Stimulated activated naive B cell treated with anti-CD40 and anti-IgM and Interleukin-4, amounts not matched to agents 10 μg/mL and 1 μg/mL and 100 μg/mL, for 72 hours (primary cell): ENCODE results near the gene ALKBH2.

Source experiments
- ATAC-seq, 2 donors: fragments of 150-1000 bp; cut with Tn5 transposase; replicated peaks; 2 replicates each; pipeline ENCODE4 v1.10.0; 2021; ENCODE audit warnings: moderate library complexity in 1 of 2
- DNase-seq: peaks from one replicate; pipeline ENCODE4 v3.0.0; 2021
- H3K27ac Mint-ChIP-seq: one replicate; pipeline ENCODE4 v1.8.0; 2022; ENCODE audit warnings: mild to moderate bottlenecking, mixed read lengths
- H3K27me3 Mint-ChIP-seq, 2 donors: one replicate each; pipeline ENCODE4 v1.8.0; 2022; ENCODE audit warnings: mixed read lengths in 2 of 2
- H3K36me3 Mint-ChIP-seq, 2 donors: one replicate each; pipeline ENCODE4 v1.8.0; 2022; ENCODE audit warnings: mixed read lengths in 2 of 2, mild to moderate bottlenecking in 1 of 2
- H3K4me1 Mint-ChIP-seq, 2 donors: one replicate each; pipeline ENCODE4 v1.8.0; 2022; ENCODE audit warnings: mixed read lengths in 2 of 2, mild to moderate bottlenecking in 1 of 2
- H3K4me3 Mint-ChIP-seq, 2 donors: one replicate each; pipeline ENCODE4 v1.8.0; 2022; ENCODE audit warnings: mild to moderate bottlenecking in 2 of 2, mixed read lengths in 2 of 2, moderate library complexity in 1 of 2
- H3K9me3 Mint-ChIP-seq, 2 donors: one replicate each; pipeline ENCODE4 v1.8.0; 2022; ENCODE audit warnings: mixed read lengths in 2 of 2, mild to moderate bottlenecking in 1 of 2

ALKBH2 gene

GRCh38 chr12:109093022-109093918 is at the start of gene ALKBH2:
ALKBH2 (minus strand) TSS chr12:109093472; CDS start chr12:109092786, 686 bp downstream.
- H3K36me3 Mint-ChIP-seq: peaks cover 17 to 31% of the 10 kb centered on the region in 2 donors
- peak within 1 kb of the TSS; percentile 75 to 81 for H3K4me3 Mint-ChIP-seq
- H3K4me1 Mint-ChIP-seq: peaks cover 31 to 59% of the 10 kb centered on the region in 2 donors
- peak within 1 kb of the TSS; percentile 98 for H3K27ac Mint-ChIP-seq
- DNase-seq (peak; percentile 93), ATAC-seq (peak; percentile 73 to 74)
- H3K27me3 Mint-ChIP-seq: no peaks in the 10 kb centered on the region
- no peaks in the 10 kb centered on the region for H3K9me3 Mint-ChIP-seq

GRCh38 chr12:109140560-109140959 is 47.3 kb upstream of the ALKBH2 start:
- Mint-ChIP-seq H3K4me3 (no peak overlapping the region), H3K9me3 (peaks cover 4% of the 10 kb centered on the region in 2 donors), H3K36me3 (no peaks in the 10 kb centered on the region), H3K27ac (no peak overlapping the region), H3K27me3 (peaks cover 10 to 26% of the 10 kb centered on the region in 2 donors), H3K4me1 (no peaks in the 10 kb centered on the region)
- DNase-seq: no peak
- ATAC-seq: no peak

DNA sequence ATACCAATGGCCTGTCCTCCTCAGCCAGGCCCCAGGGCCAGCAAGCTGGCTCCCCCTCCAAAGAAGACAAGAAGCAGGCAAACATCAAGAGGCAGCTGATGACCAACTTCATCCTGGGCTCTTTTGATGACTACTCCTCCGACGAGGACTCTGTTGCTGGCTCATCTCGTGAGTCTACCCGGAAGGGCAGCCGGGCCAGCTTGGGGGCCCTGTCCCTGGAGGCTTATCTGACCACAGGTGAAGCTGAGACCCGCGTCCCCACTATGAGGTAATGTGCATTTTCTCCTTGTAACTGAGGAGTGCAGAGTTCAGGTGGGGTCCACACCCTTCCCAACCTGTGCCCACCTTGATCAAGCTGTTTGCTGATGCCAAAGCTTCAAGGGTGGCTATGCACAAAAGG is 46.5 kb upstream of the ALKBH2 start:
- Mint-ChIP-seq H3K4me1 (no peaks in the 10 kb centered on the region), H3K4me3 (no peak overlapping the region), H3K36me3 (no peaks in the 10 kb centered on the region), H3K9me3 (peaks cover 4 to 7% of the 10 kb centered on the region in 2 donors), H3K27ac (no peak overlapping the region), H3K27me3 (peaks cover 14 to 26% of the 10 kb centered on the region in 2 donors)
- ATAC-seq: no peak
- no peak for DNase-seq

- Mint-ChIP-seq H3K27me3 (peaks cover 14 to 26% of the 10 kb centered on the region in 2 donors), H3K4me1 (no peaks in the 10 kb centered on the region), H3K27ac (no peak overlapping the region), H3K36me3 (no peaks in the 10 kb centered on the region), H3K9me3 (peaks cover 4 to 7% of the 10 kb centered on the region in 2 donors), H3K4me3 (no peak overlapping the region)
- no peak for ATAC-seq
- no peak for DNase-seq
Observed at GRCh38 chr12:109139360-109139759, 46.1 kb upstream of the ALKBH2 start.

GRCh38 chr12:109137055-109137454 is 43.8 kb upstream of the ALKBH2 start:
- H3K27me3 Mint-ChIP-seq: peaks cover 21 to 35% of the 10 kb centered on the region in 2 donors
- H3K4me3 Mint-ChIP-seq: no peak overlapping the region
- no peak for DNase-seq
- no peak overlapping the region for H3K27ac Mint-ChIP-seq
- peaks cover 4 to 7% of the 10 kb centered on the region in 2 donors for H3K9me3 Mint-ChIP-seq
- H3K36me3 Mint-ChIP-seq: no peaks in the 10 kb centered on the region
- H3K4me1 Mint-ChIP-seq: no peaks in the 10 kb centered on the region
- no peak for ATAC-seq

GRCh38 chr12:109134186-109134917 is 41.1 kb upstream of the ALKBH2 start:
- Mint-ChIP-seq H3K4me3 (no peak overlapping the region), H3K9me3 (peaks cover 4 to 7% of the 10 kb centered on the region in 2 donors), H3K36me3 (no peaks in the 10 kb centered on the region), H3K27me3 (peaks cover 19 to 30% of the 10 kb centered on the region in 2 donors), H3K4me1 (no peaks in the 10 kb centered on the region), H3K27ac (no peak overlapping the region)
- DNase-seq: no peak
- no peak for ATAC-seq

- DNase-seq (no peak), ATAC-seq (no peak)
- Mint-ChIP-seq H3K9me3 (peaks cover 0 to 3% of the 10 kb centered on the region in 2 donors), H3K27ac (no peak overlapping the region), H3K36me3 (no peaks in the 10 kb centered on the region), H3K4me1 (no peaks in the 10 kb centered on the region), H3K4me3 (no peak overlapping the region), H3K27me3 (peaks cover 9 to 18% of the 10 kb centered on the region in 2 donors)
Observed at GRCh38 chr12:109131154-109132050, 38.1 kb upstream of the ALKBH2 start.

GRCh38 chr12:109130297-109131153 is 37.3 kb upstream of the ALKBH2 start:
- Mint-ChIP-seq H3K4me1 (no peaks in the 10 kb centered on the region), H3K4me3 (no peak overlapping the region), H3K27me3 (peaks cover 9 to 18% of the 10 kb centered on the region in 2 donors), H3K36me3 (no peaks in the 10 kb centered on the region), H3K27ac (no peak overlapping the region), H3K9me3 (peaks cover 0 to 3% of the 10 kb centered on the region in 2 donors)
- DNase-seq (no peak), ATAC-seq (no peak)

- Mint-ChIP-seq H3K27me3 (peaks cover 5 to 11% of the 10 kb centered on the region in 2 donors), H3K9me3 (no peaks in the 10 kb centered on the region), H3K36me3 (no peaks in the 10 kb centered on the region), H3K27ac (no peak overlapping the region), H3K4me1 (no peaks in the 10 kb centered on the region), H3K4me3 (no peak overlapping the region)
- no peak for ATAC-seq
- no peak for DNase-seq
Observed at GRCh38 chr12:109127533-109128242, 34.4 kb upstream of the ALKBH2 start.

DNA sequence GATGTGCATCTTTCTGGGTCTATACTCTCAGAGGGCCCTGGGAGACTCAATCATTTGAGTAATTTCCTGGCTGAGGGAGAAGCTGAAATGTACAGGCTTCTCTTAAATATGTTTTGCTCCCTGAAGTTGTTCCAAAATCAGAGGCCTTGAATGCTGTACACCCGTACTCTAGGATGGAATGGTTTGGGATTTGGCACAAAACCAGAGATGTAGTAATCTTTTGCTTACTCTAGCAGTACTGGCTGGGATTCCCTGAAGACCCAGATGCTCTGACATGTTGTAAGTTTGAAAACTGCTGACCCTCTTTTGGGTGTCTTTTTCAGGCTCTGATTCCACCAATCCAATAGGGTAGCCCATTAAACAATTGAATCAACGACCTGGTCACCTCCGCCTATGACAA is 33.5 kb upstream of the ALKBH2 start:
- H3K4me1 Mint-ChIP-seq: no peaks in the 10 kb centered on the region
- H3K9me3 Mint-ChIP-seq: no peaks in the 10 kb centered on the region
- ATAC-seq (no peak), DNase-seq (no peak)
- peaks cover 0 to 7% of the 10 kb centered on the region in 2 donors for H3K27me3 Mint-ChIP-seq
- no peak overlapping the region for H3K27ac Mint-ChIP-seq
- no peak overlapping the region for H3K4me3 Mint-ChIP-seq
- H3K36me3 Mint-ChIP-seq: no peaks in the 10 kb centered on the region

DNA sequence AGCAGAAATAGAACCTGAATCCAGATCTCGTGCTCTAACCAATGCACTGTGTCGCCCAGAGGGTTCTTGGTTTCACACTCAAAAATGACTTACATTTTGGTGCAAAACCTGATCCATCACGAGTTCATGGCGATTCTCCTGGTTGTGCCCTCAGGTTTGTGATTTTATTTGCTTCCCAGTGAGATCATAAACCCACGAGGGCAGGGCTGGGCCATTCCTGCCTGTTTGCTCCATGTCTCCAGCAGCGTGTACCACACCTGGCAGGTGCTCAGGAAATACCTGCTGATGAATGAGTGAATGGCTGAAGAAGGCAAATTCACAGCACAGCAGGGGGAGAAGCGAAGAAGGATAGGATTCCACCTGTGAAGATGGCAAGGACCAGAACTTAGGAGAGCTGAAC is 32.5 kb upstream of the ALKBH2 start:
- Mint-ChIP-seq H3K36me3 (no peaks in the 10 kb centered on the region), H3K4me3 (no peak overlapping the region), H3K27ac (no peak overlapping the region), H3K9me3 (no peaks in the 10 kb centered on the region), H3K4me1 (no peaks in the 10 kb centered on the region), H3K27me3 (peaks cover 0 to 4% of the 10 kb centered on the region in 2 donors)
- DNase-seq: no peak
- no peak for ATAC-seq

DNA sequence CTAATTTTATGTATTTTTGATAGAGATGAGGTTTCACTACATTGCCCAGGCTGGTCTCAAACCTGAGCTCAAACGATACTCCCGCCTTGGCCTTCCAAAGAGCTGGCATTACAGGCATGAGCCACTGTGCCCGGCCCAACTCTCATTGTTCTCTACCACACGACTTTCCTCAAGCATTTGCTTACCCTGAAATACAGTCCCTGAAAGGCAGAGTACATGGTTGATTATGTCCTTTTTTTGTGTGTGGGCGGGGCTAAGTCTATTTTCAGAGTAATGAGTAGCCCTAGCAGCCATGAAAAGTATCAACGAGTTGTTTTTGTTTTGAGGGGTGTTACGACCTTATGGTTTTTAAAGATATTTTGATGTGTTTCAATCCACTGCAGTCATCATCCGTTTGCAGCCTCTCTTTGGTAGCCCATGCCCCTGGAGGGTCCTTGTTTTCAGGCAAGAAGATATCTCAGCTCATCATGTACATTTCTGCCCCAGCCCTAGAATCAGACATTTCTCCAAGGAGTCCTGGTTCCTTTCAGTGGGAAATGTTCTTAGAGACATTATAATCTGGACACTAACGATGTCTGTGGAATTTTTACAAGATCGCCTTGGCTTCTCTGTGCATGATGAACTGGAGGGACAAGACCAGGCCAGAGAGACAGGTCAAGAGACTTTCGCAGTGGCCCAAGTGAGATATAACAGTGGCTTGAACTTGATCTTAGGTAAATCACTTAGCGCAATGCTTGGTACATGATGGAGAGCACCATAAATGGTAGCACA is 31.8 kb upstream of the ALKBH2 start:
- no peaks in the 10 kb centered on the region for H3K9me3 Mint-ChIP-seq
- H3K27ac Mint-ChIP-seq: no peak overlapping the region

More for the DNA sequence above, 31.8 kb upstream of the ALKBH2 start:
- Mint-ChIP-seq H3K36me3 (no peaks in the 10 kb centered on the region), H3K4me3 (no peak overlapping the region), H3K27me3 (no peaks in the 10 kb centered on the region), H3K4me1 (no peaks in the 10 kb centered on the region)
- ATAC-seq: no peak
- no peak for DNase-seq
